ENCODE results near the gene CAMTA1.

CAMTA1 gene

GRCh38 chr1:7247158-7247557 lies 461.9 kb downstream of the CAMTA1 start:
- DNase-seq (ENCODE audit: low read depth): no peak
- H3K4me3 ChIP-seq (ENCODE audit: low read depth, low read length): no peak overlapping the region

GRCh38 chr1:7247791-7248548 lies 462.7 kb downstream of the CAMTA1 start:
- no peak for DNase-seq (ENCODE audit: low read depth)
- no peak overlapping the region for H3K4me3 ChIP-seq (ENCODE audit: low read depth, low read length)

- DNase-seq (ENCODE audit: low read depth): no peak
- H3K4me3 ChIP-seq (ENCODE audit: low read depth, low read length): no peak overlapping the region
Observed at GRCh38 chr1:7248549-7249199, 463.4 kb downstream of the CAMTA1 start.

GRCh38 chr1:7249516-7249915 lies 464.3 kb downstream of the CAMTA1 start:
- DNase-seq (ENCODE audit: low read depth): no peak
- no peak overlapping the region for H3K4me3 ChIP-seq (ENCODE audit: low read depth, low read length)

- no peak for DNase-seq (ENCODE audit: low read depth)
- no peak overlapping the region for H3K4me3 ChIP-seq (ENCODE audit: low read depth, low read length)
Observed at GRCh38 chr1:7250176-7250575, 464.9 kb downstream of the CAMTA1 start.

GRCh38 chr1:7250597-7251453 lies 465.6 kb downstream of the CAMTA1 start:
- H3K4me3 ChIP-seq (ENCODE audit: low read depth, low read length): no peak overlapping the region
- DNase-seq (ENCODE audit: low read depth): no peak

- DNase-seq (ENCODE audit: low read depth): no peak
Observed at GRCh38 chr1:7251454-7251800, 466.2 kb downstream of the CAMTA1 start.

GRCh38 chr1:7252411-7253117 lies 467.3 kb downstream of the CAMTA1 start:
- no peak overlapping the region for H3K4me3 ChIP-seq (ENCODE audit: low read depth, low read length)
- no peak for DNase-seq (ENCODE audit: low read depth)

More at GRCh38 chr1:7251454-7251800, 466.2 kb downstream of the CAMTA1 start:
- H3K4me3 ChIP-seq (ENCODE audit: low read depth, low read length): no peak overlapping the region

- no peak overlapping the region for H3K4me3 ChIP-seq (ENCODE audit: low read depth, low read length)
- no peak for DNase-seq (ENCODE audit: low read depth)
Observed at GRCh38 chr1:7253118-7253480, 467.8 kb downstream of the CAMTA1 start.

- no peak for DNase-seq (ENCODE audit: low read depth)
- H3K4me3 ChIP-seq (ENCODE audit: low read depth, low read length): no peak overlapping the region
Observed at GRCh38 chr1:7253988-7254587, 468.8 kb downstream of the CAMTA1 start.

- peak; percentile 47 for DNase-seq (ENCODE audit: low read depth)
Observed at GRCh38 chr1:7255303-7256058, 470.2 kb downstream of the CAMTA1 start.

GRCh38 chr1:7256526-7256925 lies 471.3 kb downstream of the CAMTA1 start:
- no peak overlapping the region for H3K4me3 ChIP-seq (ENCODE audit: low read depth, low read length)
- no peak for DNase-seq (ENCODE audit: low read depth)

More at GRCh38 chr1:7255303-7256058, 470.2 kb downstream of the CAMTA1 start:
- no peak overlapping the region for H3K4me3 ChIP-seq (ENCODE audit: low read depth, low read length)

GRCh38 chr1:7257225-7257624 lies 472.0 kb downstream of the CAMTA1 start:
- DNase-seq (ENCODE audit: low read depth): no peak
- no peak overlapping the region for H3K4me3 ChIP-seq (ENCODE audit: low read depth, low read length)

- H3K4me3 ChIP-seq (ENCODE audit: low read depth, low read length): no peak overlapping the region
- DNase-seq (ENCODE audit: low read depth): no peak
Observed at GRCh38 chr1:7258589-7259135, 473.4 kb downstream of the CAMTA1 start.

- no peak overlapping the region for H3K4me3 ChIP-seq (ENCODE audit: low read depth, low read length)
- DNase-seq (ENCODE audit: low read depth): no peak
Observed at GRCh38 chr1:7259955-7260354, 474.7 kb downstream of the CAMTA1 start.

- DNase-seq (ENCODE audit: low read depth): no peak
- no peak overlapping the region for H3K4me3 ChIP-seq (ENCODE audit: low read depth, low read length)
Observed at GRCh38 chr1:7261490-7261889, 476.2 kb downstream of the CAMTA1 start.

GRCh38 chr1:7262611-7263010 lies 477.4 kb downstream of the CAMTA1 start:
- DNase-seq (ENCODE audit: low read depth): no peak
- H3K4me3 ChIP-seq (ENCODE audit: low read depth, low read length): no peak overlapping the region
